ENCODE results near the gene RPL39L.
A peak's percentile ranks its signal among the peaks of the same experiment; 100 is the strongest.
"Not testable (repeated sequence)": the region's sequence is repeated elsewhere in the genome, so short reads cannot be mapped to it uniquely, and the experiment has no call there.

RPL39L gene

DNA sequence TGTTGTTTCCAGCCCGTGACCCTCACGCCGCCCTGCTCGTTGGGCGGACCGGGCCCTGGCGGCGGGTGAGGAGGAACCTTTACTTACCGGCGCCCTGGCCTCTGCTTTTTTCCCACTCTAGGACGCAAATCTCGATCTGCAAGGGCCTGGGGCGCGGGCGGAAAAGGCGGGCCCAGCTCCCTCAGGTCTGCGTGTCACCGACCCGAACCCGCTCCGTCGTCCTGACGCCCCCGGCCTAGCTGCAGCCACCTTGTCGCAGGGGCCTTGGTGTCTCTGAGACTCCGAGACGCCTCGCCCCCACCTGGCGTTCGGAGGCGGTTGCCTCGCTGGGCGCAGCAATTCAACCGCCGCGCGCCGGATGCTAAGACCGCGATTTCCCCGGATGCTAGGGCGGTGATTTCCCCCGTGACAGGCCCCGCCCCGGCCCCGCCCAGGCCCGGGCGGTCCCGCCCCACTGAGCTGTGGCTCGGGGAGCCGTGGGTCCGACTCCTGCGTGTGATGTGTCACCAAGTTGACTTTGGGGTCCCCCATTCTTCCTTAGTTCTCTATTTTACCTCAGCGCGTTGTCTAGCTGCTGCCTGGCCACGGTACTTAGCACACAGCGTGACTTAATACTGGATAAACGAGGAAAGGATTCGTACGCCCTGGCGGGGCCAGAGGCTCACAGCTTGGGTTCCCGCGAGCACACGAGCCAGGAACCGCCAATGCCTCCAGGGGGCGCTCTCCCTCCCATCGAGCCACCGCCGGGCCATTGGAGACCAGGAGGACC, at the start of gene RPL39L:
RPL39L (minus strand) TSS at position 371 of the 769 bp plus-strand sequence. CDS start 18,196 bp downstream, outside the sequence.
- peak; percentile 88 for DNase-seq

DNA sequence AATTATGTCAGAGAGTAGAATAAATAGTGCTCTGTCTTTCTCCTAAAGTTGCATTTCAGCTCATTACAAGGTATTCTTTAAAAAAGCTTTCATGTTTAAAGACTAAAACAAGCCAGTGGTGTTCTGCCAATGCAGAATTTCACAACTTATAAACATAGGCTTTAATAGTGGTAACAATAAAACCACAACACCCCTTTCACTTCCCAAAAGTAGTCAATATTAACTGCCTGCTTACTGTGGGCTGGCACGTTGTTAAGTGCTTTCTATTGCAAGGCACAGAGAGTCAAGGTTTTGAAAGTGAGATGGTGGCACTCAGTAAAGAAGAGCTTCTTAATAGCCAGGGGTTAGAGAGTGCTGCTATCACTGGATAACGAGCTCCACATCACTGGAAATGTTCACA, 49.6 kb upstream of the RPL39L start:
- DNase-seq: no peak

DNA sequence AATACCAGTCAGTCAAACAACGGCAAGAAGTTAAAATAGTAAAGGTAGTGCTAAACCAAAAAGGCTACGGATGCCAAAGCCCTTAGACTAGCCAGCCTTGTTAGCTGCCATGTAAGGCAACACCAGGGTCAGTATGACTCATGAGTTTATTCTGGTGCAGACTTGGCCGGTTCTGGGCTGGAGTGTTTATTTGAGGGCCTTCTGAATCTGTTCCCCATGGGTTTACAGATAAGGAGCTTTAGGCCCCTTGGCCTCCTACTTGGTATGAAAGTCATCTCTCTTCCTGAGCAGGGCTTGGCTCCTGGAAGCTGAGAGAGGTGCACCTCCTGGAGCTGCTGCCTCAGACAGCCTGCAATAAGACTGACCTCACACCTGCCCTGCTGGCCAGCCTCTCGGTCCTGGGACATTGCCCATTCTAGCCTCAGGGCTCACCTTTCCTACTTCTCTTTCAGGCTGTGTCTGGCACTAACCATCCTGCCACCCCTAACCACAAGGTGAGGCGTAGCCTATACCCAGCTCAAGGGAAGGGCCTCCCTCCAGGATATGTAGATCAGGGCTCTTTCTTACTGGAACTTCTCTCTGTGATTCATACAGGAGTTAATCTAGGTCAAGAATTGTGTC, 47.6 kb upstream of the RPL39L start:
- DNase-seq: no peak

DNA sequence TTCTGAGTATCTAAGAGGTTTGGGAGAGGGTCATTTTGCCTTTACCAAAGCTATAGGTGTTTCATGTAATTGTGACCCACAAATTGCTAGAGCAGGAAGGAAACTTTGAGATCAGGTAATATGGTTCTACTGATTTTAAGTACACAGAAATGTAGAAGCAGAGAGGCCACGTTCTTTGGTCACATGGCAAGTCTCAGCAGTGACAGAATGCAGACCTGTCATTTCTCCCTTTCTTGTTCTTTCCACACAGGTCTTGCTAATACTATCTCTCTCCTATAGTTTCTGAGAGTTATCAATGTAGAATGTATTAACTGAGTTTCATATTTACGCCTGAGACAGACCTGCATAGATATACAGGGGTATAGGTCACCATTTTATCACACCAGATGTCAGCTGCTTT, 47.1 kb upstream of the RPL39L start:
- no peak for DNase-seq

DNA sequence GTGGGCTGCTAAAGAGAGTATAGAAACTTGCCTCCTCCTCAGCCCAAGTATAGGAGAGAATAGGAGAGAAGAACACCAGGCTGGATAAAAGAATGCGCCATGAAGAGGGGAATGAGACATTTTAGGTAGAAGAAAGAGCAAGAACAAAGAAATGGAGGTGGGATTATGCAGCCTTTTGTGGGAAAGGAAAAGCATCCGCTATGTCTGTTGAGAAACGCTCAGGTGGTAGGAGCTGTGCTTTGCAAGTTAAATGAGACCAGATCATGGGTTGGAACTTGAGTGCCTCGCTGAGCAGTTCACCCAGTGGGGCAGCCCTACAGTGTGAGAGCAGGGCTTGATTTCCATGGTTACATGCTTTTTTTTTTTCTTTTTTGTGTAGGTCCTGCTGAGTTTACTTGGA, 46.5 kb upstream of the RPL39L start:
- no peak for DNase-seq

DNA sequence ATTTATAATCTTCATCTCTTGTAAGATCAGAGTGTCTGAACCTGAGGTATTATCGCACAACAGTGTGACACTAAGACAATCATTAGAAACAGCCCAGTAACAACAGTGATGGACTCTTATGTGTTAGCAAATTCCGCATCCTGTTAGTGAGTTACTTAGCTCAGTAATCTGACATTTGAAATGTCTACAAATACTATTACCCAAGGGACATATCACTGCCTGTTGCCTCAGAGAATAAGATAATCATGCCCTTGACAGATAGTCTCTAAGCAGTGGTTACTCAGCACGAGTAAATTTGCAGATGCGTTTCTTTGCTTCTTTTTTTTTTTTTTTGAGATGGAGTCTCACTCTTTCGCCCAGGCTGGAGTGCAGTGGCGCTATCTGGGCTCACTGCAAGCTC, 44.6 kb upstream of the RPL39L start:
- DNase-seq: no peak

DNA sequence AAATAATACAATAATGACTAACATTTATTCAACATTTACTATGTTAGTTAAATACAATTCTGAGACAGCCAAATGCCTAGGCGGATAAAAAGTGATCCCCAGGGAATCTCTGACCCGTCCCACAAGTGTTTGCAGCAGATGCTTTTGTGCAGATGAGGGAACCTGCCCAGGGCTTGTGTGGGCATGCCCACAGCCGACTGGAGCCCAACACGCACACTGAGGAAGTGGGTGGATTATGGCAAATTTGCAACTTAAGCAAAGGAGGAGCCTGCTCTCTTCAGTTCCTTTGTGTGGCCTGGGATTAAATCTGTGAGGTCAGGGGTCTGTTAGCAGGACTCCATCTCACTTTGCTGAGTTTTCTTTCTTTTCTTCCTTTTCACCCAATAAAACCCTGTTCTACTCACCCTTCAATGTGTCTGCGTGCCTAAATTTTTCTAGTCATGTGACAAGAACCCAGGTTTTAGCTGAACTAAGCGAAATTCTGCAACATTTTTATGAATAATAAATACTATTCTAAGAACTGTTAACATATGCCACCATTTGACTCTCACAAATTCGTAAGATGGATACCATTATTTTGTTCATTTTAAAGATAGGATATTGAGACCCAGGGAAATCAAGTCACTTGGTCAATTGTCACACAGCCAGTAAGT, 44.0 kb upstream of the RPL39L start:
- DNase-seq: no peak

DNA sequence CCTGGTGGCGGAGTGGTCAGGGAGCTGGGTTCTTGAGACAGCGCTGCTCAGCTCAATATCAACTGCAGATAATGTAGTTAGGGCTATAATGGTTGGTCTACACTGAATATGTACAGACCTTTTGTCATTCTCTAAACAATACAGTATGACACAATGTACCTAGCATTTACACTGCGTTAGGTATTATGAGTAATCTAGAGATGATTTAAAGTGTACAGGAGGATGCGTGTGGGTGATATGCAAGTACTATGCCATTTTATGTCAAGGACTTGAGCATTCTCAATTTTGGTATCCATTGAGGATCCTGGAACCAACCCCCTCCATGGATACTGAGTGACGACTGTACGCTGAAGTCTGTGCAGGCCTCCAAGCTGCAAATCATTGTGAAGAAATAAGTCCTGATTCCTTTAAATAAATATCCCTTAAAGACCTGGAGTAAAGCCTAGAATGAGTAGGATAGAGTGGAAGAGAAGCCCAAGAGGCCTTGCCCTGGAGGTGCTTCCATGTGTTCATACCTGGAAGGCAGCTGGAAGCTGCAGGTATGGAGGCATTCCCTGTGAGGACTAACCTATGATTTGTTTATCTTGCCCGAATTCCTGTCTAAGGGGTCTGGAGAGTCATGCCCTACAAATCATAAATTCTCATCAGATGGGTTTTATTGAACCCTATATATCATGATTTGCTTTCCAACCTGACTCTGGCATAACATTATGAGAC, 42.3 kb upstream of the RPL39L start:
- no peak for DNase-seq

DNA sequence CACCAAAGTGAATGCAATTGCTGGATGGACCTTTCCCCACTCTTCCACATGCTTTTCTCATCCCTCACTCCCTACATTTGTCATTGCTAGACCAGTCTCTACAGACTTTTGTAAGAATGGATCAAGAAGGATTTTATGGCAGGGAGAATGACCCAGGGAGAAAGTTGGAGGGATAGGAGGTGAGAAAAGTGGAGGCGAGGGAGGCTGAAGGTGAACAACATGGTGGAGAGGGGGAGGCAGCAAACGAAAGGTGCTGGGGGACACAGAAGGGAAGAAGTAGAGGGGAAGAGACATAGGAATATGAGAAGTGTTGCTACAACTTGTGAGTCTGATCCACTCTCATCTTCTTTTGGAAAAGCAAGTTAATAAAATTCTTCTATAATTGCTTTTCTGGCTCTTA, 33.6 kb upstream of the RPL39L start:
- no peak for DNase-seq

DNA sequence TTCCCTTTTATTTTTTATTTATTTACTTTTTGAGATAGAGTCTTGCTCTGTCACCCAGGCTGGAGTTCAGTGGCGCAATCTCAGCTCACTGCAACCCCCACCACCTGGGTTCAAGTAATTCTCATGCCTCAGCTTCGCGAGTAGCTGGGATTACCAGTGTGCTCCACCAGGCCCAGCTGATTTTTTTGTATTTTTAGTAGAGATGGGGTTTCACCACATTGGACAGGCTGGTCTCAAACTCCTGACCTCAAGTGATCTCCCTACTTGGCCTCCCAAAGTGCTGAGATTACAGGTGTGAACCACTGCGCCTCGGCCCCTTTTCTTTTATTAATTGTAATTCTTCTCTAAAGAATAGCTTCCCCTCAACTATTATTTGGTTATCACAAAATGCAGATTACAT, 31.6 kb upstream of the RPL39L start:
- not testable (repeated sequence) for DNase-seq

DNA sequence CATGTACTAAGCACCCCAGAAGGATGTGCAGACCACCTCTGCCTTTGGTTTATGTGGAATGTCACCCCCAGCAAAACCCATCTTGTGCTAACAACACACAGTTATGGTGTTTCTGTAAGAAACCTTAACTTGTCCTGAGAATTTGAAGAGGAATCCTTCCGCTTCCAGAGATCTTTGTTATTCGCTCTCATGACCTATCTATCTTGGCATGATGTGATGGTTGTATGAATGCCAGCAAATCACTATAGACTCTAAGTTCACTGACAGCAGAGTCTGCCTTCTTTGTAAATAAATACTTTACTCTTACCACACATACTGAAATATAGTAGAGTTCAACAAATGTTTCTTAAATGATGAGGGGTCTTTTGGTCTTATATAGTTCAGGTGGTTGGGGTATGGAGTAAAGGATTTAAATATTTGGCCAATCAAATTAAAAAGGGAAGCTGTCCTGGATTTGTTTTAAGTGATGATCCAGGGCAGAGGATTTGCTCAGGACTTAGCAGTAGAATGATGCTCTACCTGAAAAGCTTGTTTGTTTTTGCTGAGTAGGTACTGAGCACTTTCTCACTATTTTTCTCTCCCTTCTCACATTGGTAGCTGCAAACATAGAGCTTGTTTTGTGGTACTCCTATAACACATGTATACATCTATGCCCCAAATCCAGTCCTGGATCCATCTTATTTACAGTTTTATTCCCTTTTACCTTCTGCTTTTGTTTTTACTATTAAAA, 30.1 kb upstream of the RPL39L start:
- DNase-seq: no peak

DNA sequence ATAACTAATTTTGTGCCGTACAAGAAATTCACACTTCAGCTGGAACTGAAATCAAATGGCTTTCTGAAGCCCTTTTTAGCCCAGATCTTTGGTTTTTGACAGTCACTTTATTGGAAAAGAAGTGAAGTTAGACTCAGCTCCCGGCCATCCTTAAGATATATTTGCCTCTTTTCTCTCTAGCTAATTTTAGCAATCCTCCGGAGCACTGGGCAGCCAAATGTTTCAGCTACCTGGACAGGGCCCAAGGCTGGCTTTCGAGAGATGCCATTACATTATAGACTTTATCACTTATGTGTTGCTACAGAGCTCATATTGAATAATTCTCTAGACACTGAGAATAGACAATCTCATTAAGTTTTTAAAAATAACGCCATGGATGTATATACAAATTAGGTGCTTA, 28.5 kb upstream of the RPL39L start:
- no peak for DNase-seq

DNA sequence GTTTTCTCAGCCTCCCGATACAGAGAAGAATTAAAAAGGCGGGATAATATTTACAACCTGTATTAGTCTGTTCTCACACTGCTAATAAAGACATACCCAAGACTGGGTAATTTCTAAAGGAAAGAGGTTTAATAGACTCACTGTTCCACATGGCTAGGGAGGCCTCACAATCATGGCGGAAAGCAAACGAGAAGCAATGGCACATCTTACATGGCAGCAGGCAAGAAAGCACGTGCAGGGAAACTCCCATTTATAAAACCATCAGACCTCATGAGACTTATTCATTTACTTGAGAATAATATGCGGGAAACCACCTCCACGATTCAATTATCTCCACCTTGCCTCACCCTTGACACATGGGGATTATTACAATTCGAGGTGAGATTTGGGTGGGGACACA, 27.5 kb upstream of the RPL39L start:
- no peak for DNase-seq

DNA sequence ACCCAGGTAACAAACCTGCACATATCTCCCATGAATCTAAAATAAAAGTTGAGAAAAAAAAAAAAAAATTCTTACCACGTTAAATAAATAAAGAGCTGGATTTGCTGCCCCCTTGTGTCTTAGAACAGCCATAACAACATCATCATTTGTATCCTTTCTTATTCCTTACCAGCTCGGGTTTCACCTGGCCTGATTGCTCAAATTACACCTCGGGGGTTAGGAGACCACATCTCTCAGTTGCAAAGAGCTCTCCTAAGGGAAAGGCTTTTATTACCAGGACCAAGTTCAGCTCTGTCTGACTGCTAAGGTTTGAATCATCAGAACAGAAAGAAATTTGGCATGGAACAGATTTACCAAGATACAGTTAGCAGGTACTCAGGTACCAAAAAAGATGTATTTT, 25.8 kb upstream of the RPL39L start:
- DNase-seq: no peak

DNA sequence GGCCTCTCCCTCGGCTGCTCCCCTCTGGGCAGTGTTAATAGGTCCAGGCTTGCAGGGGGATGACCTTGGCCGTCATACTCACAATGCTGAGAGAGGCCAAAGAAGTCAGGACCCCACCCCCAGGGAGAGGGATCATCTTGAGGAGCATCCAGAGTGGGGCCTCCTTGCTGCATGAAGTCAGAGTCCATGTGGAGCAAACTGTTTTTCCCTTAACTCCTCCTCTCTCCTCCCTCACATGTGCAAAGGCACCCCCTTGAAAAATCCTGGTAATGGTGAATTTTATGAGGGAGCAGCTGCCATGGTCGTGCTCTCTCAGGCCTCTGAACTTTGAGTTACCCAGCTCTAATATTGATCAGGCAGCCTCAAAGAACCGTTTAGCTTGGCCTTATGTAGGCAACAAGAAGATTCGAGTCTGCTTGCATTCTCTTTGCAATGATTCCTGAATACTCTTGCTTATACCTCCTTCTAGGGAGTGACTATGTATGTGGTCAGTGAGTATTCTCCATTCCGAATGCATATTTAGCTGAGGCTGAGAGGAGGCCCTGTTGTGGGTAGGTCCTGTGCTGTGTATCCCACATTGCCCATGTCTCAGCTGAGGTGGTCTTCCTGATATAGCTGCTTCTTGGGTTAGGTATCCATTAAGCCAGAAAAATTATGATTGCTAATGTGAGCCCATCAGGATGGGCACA, 23.1 kb upstream of the RPL39L start:
- DNase-seq: no peak

DNA sequence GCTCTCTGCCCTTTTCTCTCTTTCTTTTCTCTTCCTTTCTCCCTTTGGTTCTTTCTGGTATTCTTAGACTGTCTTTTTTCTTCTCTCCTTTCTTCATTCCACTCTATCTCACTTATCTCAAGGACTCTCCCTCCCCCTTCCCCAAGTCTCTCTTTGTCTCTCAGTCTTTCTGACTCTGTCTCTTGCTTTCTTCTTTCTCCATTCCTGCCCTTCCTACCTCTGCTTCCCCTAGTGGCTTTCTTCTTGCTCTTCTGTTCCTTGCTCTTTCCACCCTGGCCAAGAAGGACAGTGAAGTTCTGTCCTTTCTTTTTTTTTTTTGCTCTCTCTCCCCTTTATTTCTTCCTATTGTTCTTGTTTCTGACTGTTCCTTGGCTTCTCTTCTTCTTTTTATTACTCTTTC, 22.3 kb upstream of the RPL39L start:
- DNase-seq: no peak

DNA sequence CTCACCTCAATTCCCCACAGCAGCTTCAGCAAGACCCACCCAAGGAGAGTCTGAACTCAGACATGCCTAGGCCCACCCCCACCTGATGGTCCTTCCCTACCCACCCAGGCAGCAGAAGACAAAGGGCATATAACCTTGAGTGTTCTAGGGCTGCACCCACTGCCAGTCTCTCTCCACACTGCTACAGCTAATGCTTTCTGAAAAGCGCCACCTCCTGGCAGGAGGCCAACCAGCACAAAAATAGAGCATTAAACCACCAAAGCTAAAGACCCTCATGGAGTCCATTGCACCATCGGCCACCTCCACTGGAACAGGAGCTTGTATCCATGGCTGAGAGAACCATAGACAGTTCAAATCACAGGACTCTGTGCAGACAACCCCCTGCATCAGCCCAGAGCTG, 11.3 kb upstream of the RPL39L start:
- DNase-seq: no peak

DNA sequence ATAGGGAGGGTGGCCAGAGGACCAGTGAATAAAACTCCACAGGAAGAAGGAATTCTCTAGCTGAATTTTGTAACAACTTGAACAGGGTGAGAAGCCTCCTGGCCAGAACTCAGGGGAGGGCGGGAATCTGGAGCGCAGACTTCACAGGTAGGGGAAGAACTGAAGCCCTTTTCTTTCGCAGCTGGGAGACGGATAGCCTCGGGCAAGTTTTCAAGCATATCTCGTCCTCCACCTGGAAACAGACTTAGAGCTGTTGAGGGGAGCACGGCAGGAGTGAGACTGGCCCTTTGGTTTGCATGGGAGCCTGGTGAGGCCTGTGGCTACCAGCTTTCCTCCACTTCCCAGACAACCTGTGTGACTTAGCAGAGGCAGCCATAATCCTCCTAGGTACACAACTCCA, 10.9 kb upstream of the RPL39L start:
- no peak for DNase-seq

DNA sequence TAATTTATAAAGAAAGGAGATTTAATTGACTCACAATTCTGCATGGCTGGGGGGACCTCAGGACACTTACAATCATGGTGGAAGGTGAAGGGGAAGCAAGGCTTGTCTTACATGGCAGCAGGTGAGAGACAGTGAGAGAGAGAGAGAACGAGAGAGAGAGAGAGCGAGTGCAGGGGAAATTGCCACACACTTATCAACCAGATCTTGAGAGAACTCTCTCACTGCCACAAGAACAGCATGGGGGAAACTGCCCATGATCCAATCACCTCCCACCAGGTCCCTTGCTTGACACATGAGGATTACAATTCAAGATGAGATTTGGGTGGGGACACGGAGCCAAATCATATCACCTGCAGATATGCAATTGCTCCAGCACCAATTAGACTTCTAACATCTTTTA, 7.1 kb upstream of the RPL39L start:
- no peak for DNase-seq

DNA sequence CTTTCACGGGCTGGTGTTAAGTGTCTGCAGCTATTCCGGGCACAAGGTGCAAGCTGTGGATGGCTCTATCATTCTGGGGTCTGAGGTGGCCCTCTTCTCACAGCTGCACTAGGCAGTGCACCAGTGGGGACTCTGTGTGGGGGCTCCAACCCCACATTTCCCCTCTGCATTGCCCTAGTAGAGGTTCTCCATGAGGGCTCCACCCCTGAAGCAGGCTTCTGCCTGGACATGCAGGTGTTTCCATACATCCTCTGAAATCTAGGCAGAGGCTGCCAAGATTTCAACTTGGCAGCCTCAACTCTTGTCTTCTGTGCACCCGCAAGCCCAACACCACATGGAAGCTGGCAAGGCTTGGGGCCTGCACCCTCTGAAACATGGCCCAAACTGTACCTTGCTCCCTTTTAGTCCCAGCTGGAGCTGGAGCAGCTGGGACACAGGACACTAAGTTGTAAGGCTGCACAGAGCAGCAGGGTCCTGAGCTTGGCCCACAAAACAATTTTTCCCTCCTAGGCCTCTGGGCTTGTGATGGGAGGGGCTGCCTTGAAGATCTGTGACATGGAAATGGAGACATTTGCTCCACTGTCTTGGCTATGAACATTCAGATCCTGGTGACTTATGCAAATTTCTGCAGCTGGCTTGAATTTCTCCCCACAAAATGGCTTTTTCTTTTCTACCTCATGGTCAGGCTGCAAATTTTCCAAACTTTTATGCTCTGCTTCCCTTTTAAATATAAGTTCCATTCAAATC, 6.0 kb upstream of the RPL39L start:
- no peak for DNase-seq

DNA sequence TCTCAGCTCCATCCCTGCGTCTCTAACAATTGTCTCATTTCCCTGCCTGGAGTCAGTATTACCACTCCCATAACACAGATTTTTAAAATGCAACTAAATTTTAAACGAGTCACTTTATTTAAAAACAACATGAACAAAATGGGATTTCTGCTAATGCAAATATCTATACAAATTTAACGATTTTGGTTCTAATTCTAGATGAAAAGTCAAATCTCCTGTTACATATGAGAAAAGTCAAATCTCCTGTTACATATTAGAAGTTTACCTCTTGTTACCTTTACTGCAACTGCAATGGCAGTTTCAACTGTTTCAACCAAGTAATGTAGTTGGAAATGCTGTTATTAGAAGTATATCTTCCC, 578 bp upstream of the RPL39L start:
- no peak for DNase-seq

DNA sequence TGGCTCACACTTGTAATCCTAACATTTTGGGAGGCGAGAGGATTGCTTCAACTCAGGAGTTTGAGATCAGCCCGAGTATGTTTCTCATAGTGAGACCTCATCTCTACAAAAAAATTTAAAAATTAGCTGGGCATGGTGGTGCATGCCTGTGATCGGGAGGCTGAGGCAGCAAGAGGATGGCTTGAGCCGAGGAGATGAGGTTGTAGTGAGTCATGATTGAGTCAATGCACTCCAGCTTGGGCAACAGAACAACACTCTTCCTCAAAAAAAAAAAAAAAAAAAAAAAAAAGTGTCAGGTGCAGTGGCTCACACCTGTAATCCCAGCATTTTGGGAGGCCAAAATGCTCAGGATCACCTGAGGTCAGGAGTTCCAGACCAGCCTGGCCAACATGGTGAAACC, 2.4 kb downstream of the RPL39L start:
- DNase-seq: no peak

All from femur (tissue), 1 donor.